Spleen (tissue), 7 donors: ENCODE results near the gene RCAN3.

ENCODE experiments used
- POLR2A ChIP-seq, 3 donors: fragments of 450-650 bp; IDR thresholded peaks; one replicate each; pipeline ENCODE4 v1.5.1; 2017; ENCODE audit warnings: antibody characterized with exemption in 3 of 3, mild to moderate bottlenecking in 1 of 3
- POLR2AphosphoS5 ChIP-seq, 3 donors: sonication (generic); formaldehyde crosslinking; IDR thresholded peaks; one replicate each; pipeline ENCODE4 v1.5.1; 2017; ENCODE audit warnings: antibody characterized with exemption in 3 of 3
- TF ChIP-seq, protein P1 (sequence below), 11 experiments: fragments of 200-600 bp in 7 of 11; fragments of 450-650 bp in 4 of 11; sonication (generic) in 4 of 11; IDR thresholded peaks in 8 of 11; conservative IDR thresholded peaks in 3 of 11; 1 replicate in 7 of 11; 2 replicates in 4 of 11; pipeline versions ENCODE4 v1.4.0 to v1.8.0; 2016 to 2021; ENCODE audit warnings: antibody characterized with exemption in 11 of 11, inconsistent platforms in 4 of 11, mild to moderate bottlenecking in 1 of 11
- donor health status: DM: no; HTN: no; CAD: no; lungs with moderate emphysema.
- donor health status: DM: no; HTN: no; CAD: no.
- donor health status: DM: no; HTN: no; CAD: no.

GRCh38 chr1:24584171-24584647, 81.6 kb downstream of the RCAN3 start:
- TF ChIP-seq, protein P1, sequence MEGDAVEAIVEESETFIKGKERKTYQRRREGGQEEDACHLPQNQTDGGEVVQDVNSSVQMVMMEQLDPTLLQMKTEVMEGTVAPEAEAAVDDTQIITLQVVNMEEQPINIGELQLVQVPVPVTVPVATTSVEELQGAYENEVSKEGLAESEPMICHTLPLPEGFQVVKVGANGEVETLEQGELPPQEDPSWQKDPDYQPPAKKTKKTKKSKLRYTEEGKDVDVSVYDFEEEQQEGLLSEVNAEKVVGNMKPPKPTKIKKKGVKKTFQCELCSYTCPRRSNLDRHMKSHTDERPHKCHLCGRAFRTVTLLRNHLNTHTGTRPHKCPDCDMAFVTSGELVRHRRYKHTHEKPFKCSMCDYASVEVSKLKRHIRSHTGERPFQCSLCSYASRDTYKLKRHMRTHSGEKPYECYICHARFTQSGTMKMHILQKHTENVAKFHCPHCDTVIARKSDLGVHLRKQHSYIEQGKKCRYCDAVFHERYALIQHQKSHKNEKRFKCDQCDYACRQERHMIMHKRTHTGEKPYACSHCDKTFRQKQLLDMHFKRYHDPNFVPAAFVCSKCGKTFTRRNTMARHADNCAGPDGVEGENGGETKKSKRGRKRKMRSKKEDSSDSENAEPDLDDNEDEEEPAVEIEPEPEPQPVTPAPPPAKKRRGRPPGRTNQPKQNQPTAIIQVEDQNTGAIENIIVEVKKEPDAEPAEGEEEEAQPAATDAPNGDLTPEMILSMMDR (IDR thresholded peaks at IDR 0.05 in 8 of 11, conservative IDR thresholded peaks at IDR 0.05 in 3 of 11): no peak
- TF ChIP-seq POLR2A (IDR thresholded peaks at IDR 0.05) (no peak), POLR2AphosphoS5 (IDR thresholded peaks at IDR 0.05) (no peak)
